ENCODE data around the gene MYOF. TPM values are rescaled to one million over a fixed set of nuclear protein-coding genes. Genes with fewer than 3 reads are reported as not detected.

The MYOF gene
- total and polyA plus RNA-seq, 10 of the 15 experiments (the other 5 are each of a cell fraction or from before 2014, with no cell fraction given), result 0.02 to 0.59 (median 0.17) TPM

DNA sequence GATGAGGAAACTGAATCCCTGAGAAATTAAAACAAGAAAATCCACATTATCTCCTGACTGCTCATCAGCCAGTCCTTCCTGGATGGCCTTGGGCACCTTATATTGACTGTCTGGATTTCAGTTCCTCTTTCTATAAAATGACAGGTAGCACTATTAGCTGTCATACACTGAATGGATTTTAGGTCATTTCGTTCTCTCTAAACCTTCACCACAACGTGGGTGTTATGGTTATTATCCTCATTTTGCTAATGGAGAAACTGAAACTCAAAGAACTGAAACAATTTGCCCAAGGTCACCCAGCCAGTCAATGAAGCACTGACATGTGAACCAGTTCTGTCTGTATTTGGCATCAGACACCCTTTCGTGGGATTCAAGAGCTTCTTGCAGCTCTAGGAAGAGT is 214.6 kb downstream of the MYOF start (continued):
- TF ChIP-seq, protein P1, sequence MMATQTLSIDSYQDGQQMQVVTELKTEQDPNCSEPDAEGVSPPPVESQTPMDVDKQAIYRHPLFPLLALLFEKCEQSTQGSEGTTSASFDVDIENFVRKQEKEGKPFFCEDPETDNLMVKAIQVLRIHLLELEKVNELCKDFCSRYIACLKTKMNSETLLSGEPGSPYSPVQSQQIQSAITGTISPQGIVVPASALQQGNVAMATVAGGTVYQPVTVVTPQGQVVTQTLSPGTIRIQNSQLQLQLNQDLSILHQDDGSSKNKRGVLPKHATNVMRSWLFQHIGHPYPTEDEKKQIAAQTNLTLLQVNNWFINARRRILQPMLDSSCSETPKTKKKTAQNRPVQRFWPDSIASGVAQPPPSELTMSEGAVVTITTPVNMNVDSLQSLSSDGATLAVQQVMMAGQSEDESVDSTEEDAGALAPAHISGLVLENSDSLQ (IDR thresholded peaks at IDR 0.05), result peak; percentile 83
- no peak for TF ChIP-seq POLR2AphosphoS5 (IDR thresholded peaks at IDR 0.05; ENCODE audit: low read length)
- no peak for TF ChIP-seq KLF5 (IDR thresholded peaks at IDR 0.05; ENCODE audit: partially characterized antibody)
- no peak for TF ChIP-seq YY1 (IDR thresholded peaks at IDR 0.05; ENCODE audit: low read depth, low read length)
- TF ChIP-seq ZNF384 (IDR thresholded peaks at IDR 0.05; ENCODE audit: borderline replicate concordance, low read depth, low read length), result no peak
- TF ChIP-seq ZNF207 (IDR thresholded peaks at IDR 0.05; ENCODE audit: borderline replicate concordance), result no peak
- TF ChIP-seq ZNF622 (IDR thresholded peaks at IDR 0.05), result no peak
- no peak for TF ChIP-seq RFX5 (IDR thresholded peaks at IDR 0.05; ENCODE audit: low read depth, low read length)
- TF ChIP-seq POU2F2 (IDR thresholded peaks at IDR 0.05; ENCODE audit: borderline replicate concordance, low read depth, low read length), result peak; percentile 53; the same call in 2 of the 3 replicates
- TF ChIP-seq NR2C2 (IDR thresholded peaks at IDR 0.05; ENCODE audit: borderline replicate concordance, control insufficient read depth, insufficient read length, low read depth), result no peak
- TF ChIP-seq TAF1 (IDR thresholded peaks at IDR 0.05; ENCODE audit: borderline replicate concordance, low read depth, low read length), result no peak
- TF ChIP-seq EED (IDR thresholded peaks at IDR 0.05; ENCODE audit: low read depth), result peak; percentile 93
- TF ChIP-seq, protein P2, sequence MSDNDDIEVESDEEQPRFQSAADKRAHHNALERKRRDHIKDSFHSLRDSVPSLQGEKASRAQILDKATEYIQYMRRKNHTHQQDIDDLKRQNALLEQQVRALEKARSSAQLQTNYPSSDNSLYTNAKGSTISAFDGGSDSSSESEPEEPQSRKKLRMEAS (IDR thresholded peaks at IDR 0.05; ENCODE audit: low read depth, low read length), result no peak
- TF ChIP-seq, protein P3, sequence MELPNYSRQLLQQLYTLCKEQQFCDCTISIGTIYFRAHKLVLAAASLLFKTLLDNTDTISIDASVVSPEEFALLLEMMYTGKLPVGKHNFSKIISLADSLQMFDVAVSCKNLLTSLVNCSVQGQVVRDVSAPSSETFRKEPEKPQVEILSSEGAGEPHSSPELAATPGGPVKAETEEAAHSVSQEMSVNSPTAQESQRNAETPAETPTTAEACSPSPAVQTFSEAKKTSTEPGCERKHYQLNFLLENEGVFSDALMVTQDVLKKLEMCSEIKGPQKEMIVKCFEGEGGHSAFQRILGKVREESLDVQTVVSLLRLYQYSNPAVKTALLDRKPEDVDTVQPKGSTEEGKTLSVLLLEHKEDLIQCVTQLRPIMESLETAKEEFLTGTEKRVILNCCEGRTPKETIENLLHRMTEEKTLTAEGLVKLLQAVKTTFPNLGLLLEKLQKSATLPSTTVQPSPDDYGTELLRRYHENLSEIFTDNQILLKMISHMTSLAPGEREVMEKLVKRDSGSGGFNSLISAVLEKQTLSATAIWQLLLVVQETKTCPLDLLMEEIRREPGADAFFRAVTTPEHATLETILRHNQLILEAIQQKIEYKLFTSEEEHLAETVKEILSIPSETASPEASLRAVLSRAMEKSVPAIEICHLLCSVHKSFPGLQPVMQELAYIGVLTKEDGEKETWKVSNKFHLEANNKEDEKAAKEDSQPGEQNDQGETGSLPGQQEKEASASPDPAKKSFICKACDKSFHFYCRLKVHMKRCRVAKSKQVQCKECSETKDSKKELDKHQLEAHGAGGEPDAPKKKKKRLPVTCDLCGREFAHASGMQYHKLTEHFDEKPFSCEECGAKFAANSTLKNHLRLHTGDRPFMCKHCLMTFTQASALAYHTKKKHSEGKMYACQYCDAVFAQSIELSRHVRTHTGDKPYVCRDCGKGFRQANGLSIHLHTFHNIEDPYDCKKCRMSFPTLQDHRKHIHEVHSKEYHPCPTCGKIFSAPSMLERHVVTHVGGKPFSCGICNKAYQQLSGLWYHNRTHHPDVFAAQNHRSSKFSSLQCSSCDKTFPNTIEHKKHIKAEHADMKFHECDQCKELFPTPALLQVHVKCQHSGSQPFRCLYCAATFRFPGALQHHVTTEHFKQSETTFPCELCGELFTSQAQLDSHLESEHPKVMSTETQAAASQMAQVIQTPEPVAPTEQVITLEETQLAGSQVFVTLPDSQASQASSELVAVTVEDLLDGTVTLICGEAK (IDR thresholded peaks at IDR 0.05; ENCODE audit: borderline replicate concordance), result no peak
- no peak for TF ChIP-seq MXI1 (IDR thresholded peaks at IDR 0.05; ENCODE audit: low read depth, low read length)
- no peak for TF ChIP-seq HDAC6 (IDR thresholded peaks at IDR 0.05; ENCODE audit: unreplicated experiment)
- no peak for TF ChIP-seq KAT2A (conservative IDR thresholded peaks at IDR 0.05; ENCODE audit: control insufficient read depth, low read depth, low read length)
- TF ChIP-seq FOXK2 (IDR thresholded peaks at IDR 0.05), result no peak
- no peak for TF ChIP-seq NFXL1 (IDR thresholded peaks at IDR 0.05; ENCODE audit: borderline replicate concordance)
- TF ChIP-seq, protein P4, sequence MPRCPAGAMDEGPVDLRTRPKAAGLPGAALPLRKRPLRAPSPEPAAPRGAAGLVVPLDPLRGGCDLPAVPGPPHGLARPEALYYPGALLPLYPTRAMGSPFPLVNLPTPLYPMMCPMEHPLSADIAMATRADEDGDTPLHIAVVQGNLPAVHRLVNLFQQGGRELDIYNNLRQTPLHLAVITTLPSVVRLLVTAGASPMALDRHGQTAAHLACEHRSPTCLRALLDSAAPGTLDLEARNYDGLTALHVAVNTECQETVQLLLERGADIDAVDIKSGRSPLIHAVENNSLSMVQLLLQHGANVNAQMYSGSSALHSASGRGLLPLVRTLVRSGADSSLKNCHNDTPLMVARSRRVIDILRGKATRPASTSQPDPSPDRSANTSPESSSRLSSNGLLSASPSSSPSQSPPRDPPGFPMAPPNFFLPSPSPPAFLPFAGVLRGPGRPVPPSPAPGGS (IDR thresholded peaks at IDR 0.05; ENCODE audit: borderline replicate concordance, insufficient read depth, low read depth, low read length, poor library complexity, severe bottlenecking), result no peak
- no peak for TF ChIP-seq POLR2AphosphoS2 (IDR thresholded peaks at IDR 0.05; ENCODE audit: low read depth, low read length)
- peak; percentile 92 for TF ChIP-seq NR2F1 (conservative IDR thresholded peaks at IDR 0.05)
- TF ChIP-seq, protein P5, sequence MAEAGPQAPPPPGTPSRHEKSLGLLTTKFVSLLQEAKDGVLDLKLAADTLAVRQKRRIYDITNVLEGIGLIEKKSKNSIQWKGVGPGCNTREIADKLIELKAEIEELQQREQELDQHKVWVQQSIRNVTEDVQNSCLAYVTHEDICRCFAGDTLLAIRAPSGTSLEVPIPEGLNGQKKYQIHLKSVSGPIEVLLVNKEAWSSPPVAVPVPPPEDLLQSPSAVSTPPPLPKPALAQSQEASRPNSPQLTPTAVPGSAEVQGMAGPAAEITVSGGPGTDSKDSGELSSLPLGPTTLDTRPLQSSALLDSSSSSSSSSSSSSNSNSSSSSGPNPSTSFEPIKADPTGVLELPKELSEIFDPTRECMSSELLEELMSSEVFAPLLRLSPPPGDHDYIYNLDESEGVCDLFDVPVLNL (IDR thresholded peaks at IDR 0.05; ENCODE audit: low read depth, low read length), result no peak

Data from GM12878 (cell line).